Endothelial cell of umbilical vein (primary cell): ENCODE results near the gene USH1C. TPM values are rescaled to one million over a fixed set of nuclear protein-coding genes. Genes with fewer than 3 reads are reported as not detected.

Experiments used
- BruUV-seq: library from RNA; stranded (reverse); fragments of 400-500 nt; replicated peaks from 2 replicates; lab custom pipeline; 2021; lab: Mats Ljungman, UMichigan
- CTCF ChIA-PET: fragments of 300-600, 350-600 bp; sonication (Branson Sonifier 250); formaldehyde crosslinking; loops from one replicate; lab custom pipeline; 2021; ENCODE audit warnings: antibody characterized with exemption, inconsistent platforms; lab: Charles Lee
- POLR2A ChIA-PET: fragments of 300-600, 350-600 bp; sonication (Branson Sonifier 250); formaldehyde crosslinking; loops from one replicate; lab custom pipeline; 2021; ENCODE audit warnings: antibody characterized with exemption, inconsistent platforms; lab: Charles Lee
- DNase-seq: peaks from one replicate; pipeline ENCODE4 v3.0.0-alpha.2; 2011; ENCODE audit warnings: low read depth, low spot score
- FAIRE-seq: peaks from 2 replicates; lab custom pipeline; 2011; peaks lifted over from hg19 to GRCh38; lab: Jason Lieb, UNC
- H2AFZ ChIP-seq: 2 replicates; pipeline ENCODE4 v1.6.0; 2012; ENCODE audit warnings: low read depth, low read length, control low read depth, inconsistent platforms
- H3K27ac ChIP-seq: 2 replicates; pipeline ENCODE4 v1.5.1; 2011; ENCODE audit warnings: low read depth, mild to moderate bottlenecking, control low read depth, low read length, moderate library complexity; ENCODE audit not compliant: insufficient read depth
- H3K27me3 ChIP-seq, 2 experiments: 2 replicates each; pipeline versions ENCODE4 v1.6.0 to v1.6.1; 2011; ENCODE audit warnings: low read length in 2 of 2, mixed read lengths in 1 of 2; ENCODE audit not compliant: control insufficient read depth in 2 of 2, insufficient read depth in 2 of 2
- H3K36me3 ChIP-seq, 2 experiments: 2 replicates in 1 of 2; 3 replicates in 1 of 2; pipeline ENCODE4 v1.5.1; 2011; ENCODE audit warnings: low read length in 2 of 2, mild to moderate bottlenecking in 1 of 2, moderate library complexity in 1 of 2; ENCODE audit not compliant: control insufficient read depth in 2 of 2, insufficient read depth in 2 of 2; ENCODE audit errors: extremely low read depth in 1 of 2
- H3K4me1 ChIP-seq: 3 replicates; pipeline ENCODE4 v1.5.1; 2011; ENCODE audit warnings: mild to moderate bottlenecking, low read length; ENCODE audit not compliant: control insufficient read depth, insufficient read depth; ENCODE audit errors: extremely low read depth
- H3K4me2 ChIP-seq: 2 replicates; pipeline ENCODE4 v1.6.1; 2011; ENCODE audit warnings: low read length, control low read depth, mixed read lengths; ENCODE audit not compliant: insufficient read depth
- H3K4me3 ChIP-seq, 3 experiments: fragments of 200-600 bp in 1 of 3; sonication (generic), shearing (Covaris generic) in 1 of 3; replicated peaks in 1 of 3; 2 replicates each; pipeline ENCODE4 v1.5.1; 2011 to 2016; ENCODE audit warnings: control low read depth in 3 of 3, low read length in 3 of 3, mild to moderate bottlenecking in 2 of 3, inconsistent platforms in 1 of 3, low read depth in 1 of 3, moderate library complexity in 1 of 3; ENCODE audit not compliant: insufficient read depth in 1 of 3
- H3K79me2 ChIP-seq: 2 replicates; pipeline ENCODE4 v1.6.0; 2012; ENCODE audit warnings: low read length, inconsistent platforms; ENCODE audit not compliant: control insufficient read depth, insufficient read depth
- H3K9ac ChIP-seq: replicated peaks from 2 replicates; pipeline ENCODE3; 2011; ENCODE audit warnings: low read length, control low read depth; ENCODE audit not compliant: insufficient read depth; ENCODE audit errors: extremely low read depth
- H3K9me1 ChIP-seq: replicated peaks from 3 replicates; pipeline ENCODE4 v1.6.0; 2011; ENCODE audit warnings: mild to moderate bottlenecking, low read length; ENCODE audit not compliant: control insufficient read depth, insufficient read depth; ENCODE audit errors: extremely low read depth
- H3K9me3 ChIP-seq: replicated peaks from 2 replicates; pipeline ENCODE4 v1.5.1; 2012; ENCODE audit warnings: low read length, inconsistent platforms; ENCODE audit not compliant: control insufficient read depth, insufficient read depth
- H4K20me1 ChIP-seq: replicated peaks from 2 replicates; pipeline ENCODE3; 2011; ENCODE audit warnings: mild to moderate bottlenecking, low read length; ENCODE audit not compliant: control insufficient read depth, insufficient read depth; ENCODE audit errors: extremely low read depth
- EZH2 ChIP-seq: IDR thresholded peaks from 2 replicates; pipeline ENCODE4 v1.6.1; 2012; ENCODE audit warnings: borderline replicate concordance, low read depth, mild to moderate bottlenecking, moderate library complexity, low read length, inconsistent platforms; ENCODE audit not compliant: severe bottlenecking
- FOS ChIP-seq: IDR thresholded peaks from 2 replicates; pipeline ENCODE4 v1.6.1; 2011; ENCODE audit warnings: mild to moderate bottlenecking, low read length, moderate library complexity, borderline replicate concordance; ENCODE audit not compliant: insufficient read depth
- GATA2 ChIP-seq: IDR thresholded peaks from 2 replicates; pipeline ENCODE4 v1.7.0; 2011; ENCODE audit warnings: low read depth, mild to moderate bottlenecking, moderate library complexity, mixed read lengths, low read length; ENCODE audit not compliant: insufficient read length, insufficient read depth
- JUN ChIP-seq: IDR thresholded peaks from 2 replicates; pipeline ENCODE4 v1.6.1; 2011; ENCODE audit warnings: borderline replicate concordance, low read depth; ENCODE audit not compliant: insufficient read length, insufficient read depth
- MAX ChIP-seq: IDR thresholded peaks from 2 replicates; pipeline ENCODE4 v1.6.1; 2011; ENCODE audit not compliant: insufficient read depth, insufficient read length
- MYC ChIP-seq: IDR thresholded peaks from one replicate; pipeline ENCODE4 v1.6.1; 2011; ENCODE audit warnings: mild to moderate bottlenecking, low read depth, low read length
- POLR2A ChIP-seq: IDR thresholded peaks from 2 replicates; pipeline ENCODE4 v1.6.1; 2012; ENCODE audit warnings: low read depth, mild to moderate bottlenecking, control low read depth, low read length
- POLR2AphosphoS5 ChIP-seq: IDR thresholded peaks from 2 replicates; pipeline ENCODE4 v1.6.1; 2012; ENCODE audit warnings: low read depth, mild to moderate bottlenecking, control low read depth, low read length, moderate library complexity; ENCODE audit not compliant: insufficient read depth
- dilution Hi-C: fragments of 300-500 bp; cut with MboI; formaldehyde crosslinking; loops from one replicate; pipeline ENCODE4 v1.15.0; 2019; ENCODE audit warnings: low sequenced_read_pairs; ENCODE audit not compliant: extremely low pct_ligation_motif_present
- intact Hi-C: fragments of 100-400 bp; cut with micrococcal nuclease; formaldehyde crosslinking; loops from one replicate; pipeline ENCODE4 v1.10.0; 2022
- polyA plus RNA-seq, 4 experiments: library from polyadenylated mRNA; depleted of rRNA in 3 of 4; stranded (reverse) in 3 of 4; unstranded in 1 of 4; fragments of >200 nt; gene quantifications; 2 replicates each; pipeline versions ENCODE4 v1.2.1 to v1.2.3, GENCODE V29; 2011 to 2012; ENCODE audit warnings: missing spikeins in 1 of 4
- total RNA-seq: library from RNA; stranded (reverse); gene quantifications from 2 replicates; pipeline ENCODE4 v1.2.3, GENCODE V29; 2021
- TF ChIP-seq, protein P1 (sequence below), 2 donors: IDR thresholded peaks; 1 replicate in 1 of 2; 2 replicates in 1 of 2; pipeline ENCODE4 v1.5.1; 2011; ENCODE audit warnings: low read length in 2 of 2, mild to moderate bottlenecking in 2 of 2, moderate library complexity in 2 of 2, control low read depth in 1 of 2, inconsistent platforms in 1 of 2, low read depth in 1 of 2; ENCODE audit not compliant: insufficient read depth in 1 of 2; ENCODE audit errors: extremely low read depth in 1 of 2

USH1C gene
- total and polyA plus RNA-seq, 2 donors (not counting 3 experiments of a cell fraction or from before 2014, with no cell fraction given), result not detected

GRCh38 chr11:17553249-17553546 lies 9.0 kb upstream of the USH1C start:
- dilution Hi-C loops (no loop called here), intact Hi-C loops (no loop called here)
- no peaks in the 10 kb centered on the region for H3K36me3 ChIP-seq
- H3K27ac ChIP-seq, result no peak overlapping the region
- H4K20me1 ChIP-seq, result no peaks in the 10 kb centered on the region
- TF ChIP-seq FOS (no peak), MYC (no peak)
- no peaks in the 10 kb centered on the region for H3K4me1 ChIP-seq
- no TSS peak for BruUV-seq
- no peak for FAIRE-seq
- ChIA-PET POLR2A (no interaction called here), CTCF (no interaction called here)
- H3K27me3 ChIP-seq, result peaks cover 0 to 4% of the 10 kb centered on the region in 2 experiments
- H3K4me3 ChIP-seq, result no peak overlapping the region
- H2AFZ ChIP-seq, result no peak overlapping the region
- no peak overlapping the region for H3K4me2 ChIP-seq
- no peak overlapping the region for H3K9ac ChIP-seq
- H3K79me2 ChIP-seq, result no peaks in the 10 kb centered on the region
- no peak for DNase-seq
- no peaks in the 10 kb centered on the region for H3K9me3 ChIP-seq
- no peaks in the 10 kb centered on the region for H3K9me1 ChIP-seq

- H3K9me1 ChIP-seq, result no peaks in the 10 kb centered on the region
- ChIA-PET CTCF (no interaction called here), POLR2A (no interaction called here)
- no peaks in the 10 kb centered on the region for H3K36me3 ChIP-seq
- H4K20me1 ChIP-seq, result no peaks in the 10 kb centered on the region
- H3K79me2 ChIP-seq, result no peaks in the 10 kb centered on the region
- H3K27me3 ChIP-seq, result peaks cover 0 to 4% of the 10 kb centered on the region in 2 experiments
- DNase-seq, result peak; percentile 6
- BruUV-seq, result no TSS peak
- no peak overlapping the region for H3K4me3 ChIP-seq
- FAIRE-seq, result no peak
- H2AFZ ChIP-seq, result no peak overlapping the region
- no peak overlapping the region for H3K27ac ChIP-seq
- no peak overlapping the region for H3K9ac ChIP-seq
- intact Hi-C loops, result no loop called here
- dilution Hi-C loops, result no loop called here
- no peaks in the 10 kb centered on the region for H3K4me1 ChIP-seq
- no peaks in the 10 kb centered on the region for H3K9me3 ChIP-seq
- no peak overlapping the region for H3K4me2 ChIP-seq
- TF ChIP-seq MYC (no peak), POLR2AphosphoS5 (no peak), MAX (no peak), FOS (no peak), GATA2 (no peak), JUN (no peak), EZH2 (no peak), POLR2A (no peak)
- TF ChIP-seq, protein P1, sequence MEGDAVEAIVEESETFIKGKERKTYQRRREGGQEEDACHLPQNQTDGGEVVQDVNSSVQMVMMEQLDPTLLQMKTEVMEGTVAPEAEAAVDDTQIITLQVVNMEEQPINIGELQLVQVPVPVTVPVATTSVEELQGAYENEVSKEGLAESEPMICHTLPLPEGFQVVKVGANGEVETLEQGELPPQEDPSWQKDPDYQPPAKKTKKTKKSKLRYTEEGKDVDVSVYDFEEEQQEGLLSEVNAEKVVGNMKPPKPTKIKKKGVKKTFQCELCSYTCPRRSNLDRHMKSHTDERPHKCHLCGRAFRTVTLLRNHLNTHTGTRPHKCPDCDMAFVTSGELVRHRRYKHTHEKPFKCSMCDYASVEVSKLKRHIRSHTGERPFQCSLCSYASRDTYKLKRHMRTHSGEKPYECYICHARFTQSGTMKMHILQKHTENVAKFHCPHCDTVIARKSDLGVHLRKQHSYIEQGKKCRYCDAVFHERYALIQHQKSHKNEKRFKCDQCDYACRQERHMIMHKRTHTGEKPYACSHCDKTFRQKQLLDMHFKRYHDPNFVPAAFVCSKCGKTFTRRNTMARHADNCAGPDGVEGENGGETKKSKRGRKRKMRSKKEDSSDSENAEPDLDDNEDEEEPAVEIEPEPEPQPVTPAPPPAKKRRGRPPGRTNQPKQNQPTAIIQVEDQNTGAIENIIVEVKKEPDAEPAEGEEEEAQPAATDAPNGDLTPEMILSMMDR (IDR thresholded peaks at IDR 0.05; ENCODE audit: extremely low read depth in 1 of 2, insufficient read depth in 1 of 2, low read depth in 1 of 2, low read length in 2 of 2), result no peak
Observed at GRCh38 chr11:17552392-17553248, 8.4 kb upstream of the USH1C start.
